ENCODE results near the gene GHRH. TPM values are rescaled to one million over a fixed set of nuclear protein-coding genes. Genes with fewer than 3 reads are reported as not detected.

The GHRH gene
- total RNA-seq, 1 donor from 2014 or later: not detected

DNA sequence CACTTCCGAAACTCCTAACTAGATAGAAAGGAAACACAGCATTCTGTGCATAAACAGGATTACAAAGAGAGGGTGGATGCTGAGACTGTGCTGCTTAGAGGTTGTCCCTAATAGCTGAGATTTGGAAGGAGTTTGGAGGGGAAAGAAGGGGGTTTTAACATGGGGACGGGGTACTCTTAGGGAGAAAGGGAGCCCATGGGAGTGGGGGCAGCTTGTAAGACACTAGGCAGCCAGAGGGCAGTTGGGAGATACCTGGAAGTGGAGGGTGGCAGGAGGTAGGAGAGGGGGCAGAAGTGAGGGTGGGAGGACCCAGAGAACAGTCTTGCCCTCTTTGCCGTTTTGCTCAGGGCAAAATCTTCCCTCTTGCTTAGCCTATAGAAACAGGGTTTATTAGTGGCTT is 44.2 kb upstream of the GHRH start:
- H3K27me3 ChIP-seq (ENCODE audit: control insufficient read depth, insufficient read depth, low read length): no peaks in the 10 kb centered on the region
- DNase-seq (ENCODE audit: low read depth) (no peak), FAIRE-seq (no peak)
- H3K36me3 ChIP-seq (ENCODE audit: control insufficient read depth, insufficient read depth, low read length): peaks cover 17% of the 10 kb centered on the region
- TF ChIP-seq, protein P1, sequence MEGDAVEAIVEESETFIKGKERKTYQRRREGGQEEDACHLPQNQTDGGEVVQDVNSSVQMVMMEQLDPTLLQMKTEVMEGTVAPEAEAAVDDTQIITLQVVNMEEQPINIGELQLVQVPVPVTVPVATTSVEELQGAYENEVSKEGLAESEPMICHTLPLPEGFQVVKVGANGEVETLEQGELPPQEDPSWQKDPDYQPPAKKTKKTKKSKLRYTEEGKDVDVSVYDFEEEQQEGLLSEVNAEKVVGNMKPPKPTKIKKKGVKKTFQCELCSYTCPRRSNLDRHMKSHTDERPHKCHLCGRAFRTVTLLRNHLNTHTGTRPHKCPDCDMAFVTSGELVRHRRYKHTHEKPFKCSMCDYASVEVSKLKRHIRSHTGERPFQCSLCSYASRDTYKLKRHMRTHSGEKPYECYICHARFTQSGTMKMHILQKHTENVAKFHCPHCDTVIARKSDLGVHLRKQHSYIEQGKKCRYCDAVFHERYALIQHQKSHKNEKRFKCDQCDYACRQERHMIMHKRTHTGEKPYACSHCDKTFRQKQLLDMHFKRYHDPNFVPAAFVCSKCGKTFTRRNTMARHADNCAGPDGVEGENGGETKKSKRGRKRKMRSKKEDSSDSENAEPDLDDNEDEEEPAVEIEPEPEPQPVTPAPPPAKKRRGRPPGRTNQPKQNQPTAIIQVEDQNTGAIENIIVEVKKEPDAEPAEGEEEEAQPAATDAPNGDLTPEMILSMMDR (IDR thresholded peaks at IDR 0.05; ENCODE audit: insufficient read depth, low read length, severe bottlenecking): no peak
- H3K4me3 ChIP-seq (ENCODE audit: low read depth, low read length): no peak overlapping the region

GRCh38 chr20:37305079-37305478 is 43.5 kb upstream of the GHRH start:
- no peak overlapping the region for H3K4me3 ChIP-seq (ENCODE audit: low read depth, low read length)
- peaks cover 17% of the 10 kb centered on the region for H3K36me3 ChIP-seq (ENCODE audit: control insufficient read depth, insufficient read depth, low read length)
- TF ChIP-seq, protein P1 (IDR thresholded peaks at IDR 0.05; ENCODE audit: insufficient read depth, low read length, severe bottlenecking): no peak
- no peaks in the 10 kb centered on the region for H3K27me3 ChIP-seq (ENCODE audit: control insufficient read depth, insufficient read depth, low read length)
- DNase-seq (ENCODE audit: low read depth): no peak
- FAIRE-seq: no peak

- FAIRE-seq: no peak
- no peak overlapping the region for H3K4me3 ChIP-seq (ENCODE audit: low read depth, low read length)
- H3K36me3 ChIP-seq (ENCODE audit: control insufficient read depth, insufficient read depth, low read length): peaks cover 19% of the 10 kb centered on the region
- TF ChIP-seq, protein P1 (IDR thresholded peaks at IDR 0.05; ENCODE audit: insufficient read depth, low read length, severe bottlenecking): no peak
- no peaks in the 10 kb centered on the region for H3K27me3 ChIP-seq (ENCODE audit: control insufficient read depth, insufficient read depth, low read length)
- no peak for DNase-seq (ENCODE audit: low read depth)
These were observed 42.0 kb upstream of the GHRH start for GRCh38 chr20:37303637-37304036.

GRCh38 chr20:37302981-37303380 is 41.4 kb upstream of the GHRH start:
- TF ChIP-seq, protein P1 (IDR thresholded peaks at IDR 0.05; ENCODE audit: insufficient read depth, low read length, severe bottlenecking): no peak
- no peak overlapping the region for H3K4me3 ChIP-seq (ENCODE audit: low read depth, low read length)
- DNase-seq (ENCODE audit: low read depth): no peak
- no peaks in the 10 kb centered on the region for H3K27me3 ChIP-seq (ENCODE audit: control insufficient read depth, insufficient read depth, low read length)
- H3K36me3 ChIP-seq (ENCODE audit: control insufficient read depth, insufficient read depth, low read length): peaks cover 19% of the 10 kb centered on the region
- FAIRE-seq: no peak

DNA sequence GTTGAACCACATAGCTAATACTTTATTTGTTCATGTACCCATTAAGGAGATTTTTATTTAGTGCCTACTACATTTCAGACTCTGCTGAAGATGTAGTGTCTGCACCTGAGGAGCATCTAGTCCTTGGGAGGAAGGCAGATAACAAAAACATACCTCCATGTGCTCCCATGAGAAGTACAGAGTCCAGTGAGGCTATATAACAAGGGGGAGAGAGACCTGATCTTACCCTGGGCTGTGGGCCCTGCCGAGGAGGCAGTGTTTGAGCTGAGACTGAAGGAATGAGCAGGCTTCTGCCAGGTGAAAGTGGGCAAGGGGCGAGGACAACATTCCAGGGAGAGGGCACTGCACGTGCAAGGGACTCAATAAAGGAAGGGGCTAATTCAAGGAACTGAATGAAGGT is 39.9 kb upstream of the GHRH start:
- FAIRE-seq: no peak

GRCh38 chr20:37301120-37301519 is 39.5 kb upstream of the GHRH start:
- FAIRE-seq: no peak
- DNase-seq (ENCODE audit: low read depth): no peak
- H3K36me3 ChIP-seq (ENCODE audit: control insufficient read depth, insufficient read depth, low read length): peaks cover 19% of the 10 kb centered on the region
- no peak overlapping the region for H3K4me3 ChIP-seq (ENCODE audit: low read depth, low read length)
- H3K27me3 ChIP-seq (ENCODE audit: control insufficient read depth, insufficient read depth, low read length): no peaks in the 10 kb centered on the region
- TF ChIP-seq, protein P1 (IDR thresholded peaks at IDR 0.05; ENCODE audit: insufficient read depth, low read length, severe bottlenecking): no peak

More for the DNA sequence above, 39.9 kb upstream of the GHRH start:
- H3K36me3 ChIP-seq (ENCODE audit: control insufficient read depth, insufficient read depth, low read length): peaks cover 19% of the 10 kb centered on the region
- no peak overlapping the region for H3K4me3 ChIP-seq (ENCODE audit: low read depth, low read length)
- TF ChIP-seq, protein P1 (IDR thresholded peaks at IDR 0.05; ENCODE audit: insufficient read depth, low read length, severe bottlenecking): no peak
- H3K27me3 ChIP-seq (ENCODE audit: control insufficient read depth, insufficient read depth, low read length): no peaks in the 10 kb centered on the region
- no peak for DNase-seq (ENCODE audit: low read depth)
